GM12872 (cell line): ENCODE results near the gene CERS4.

Source experiments
- TF ChIP-seq, protein P1 (sequence below): IDR thresholded peaks from 3 replicates; pipeline ENCODE4 v1.5.1; 2011; ENCODE audit warnings: low read depth, mild to moderate bottlenecking, low read length, moderate library complexity; ENCODE audit not compliant: insufficient read depth

CERS4 gene

DNA sequence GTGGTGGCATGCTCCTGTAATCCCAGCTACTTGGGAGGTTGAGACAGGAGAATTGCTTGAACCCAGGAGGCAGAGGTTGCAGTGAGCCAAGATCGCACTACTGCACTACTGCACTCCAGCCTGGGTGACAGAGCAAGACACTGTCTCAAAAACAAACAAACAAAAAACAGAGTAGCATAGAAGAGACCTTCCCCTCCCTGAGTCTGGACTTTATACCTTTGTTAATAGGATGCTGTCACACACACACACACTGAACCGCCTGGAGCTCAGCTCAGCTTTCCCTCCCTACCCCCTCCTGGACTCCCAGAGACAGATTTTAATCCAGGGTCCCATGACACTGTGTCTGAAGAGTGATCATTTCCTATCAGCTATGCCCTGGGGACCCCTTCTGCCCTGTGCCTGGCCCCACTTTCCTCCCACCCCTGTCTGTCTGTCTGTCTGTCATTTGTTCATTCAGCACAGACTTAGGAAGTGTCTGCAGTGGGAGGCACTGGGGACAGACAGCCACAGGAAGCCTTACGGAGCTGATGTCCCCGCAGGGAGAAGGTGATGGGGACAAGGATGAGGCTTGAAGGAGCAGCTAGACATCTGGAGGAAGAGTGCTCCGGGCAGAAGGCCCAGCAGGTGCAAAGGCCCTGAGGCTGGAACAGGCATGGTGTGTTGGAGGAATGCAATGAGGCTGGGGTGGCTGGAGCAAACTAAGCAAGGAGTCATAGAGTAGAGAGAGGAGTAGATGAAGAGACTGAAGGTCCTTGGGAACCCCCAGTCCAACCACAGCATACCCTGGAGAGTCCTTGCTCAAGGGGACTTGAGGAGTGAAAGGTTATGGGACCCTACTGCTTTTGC lies 4.9 kb downstream of the CERS4 start:
- TF ChIP-seq, protein P1, sequence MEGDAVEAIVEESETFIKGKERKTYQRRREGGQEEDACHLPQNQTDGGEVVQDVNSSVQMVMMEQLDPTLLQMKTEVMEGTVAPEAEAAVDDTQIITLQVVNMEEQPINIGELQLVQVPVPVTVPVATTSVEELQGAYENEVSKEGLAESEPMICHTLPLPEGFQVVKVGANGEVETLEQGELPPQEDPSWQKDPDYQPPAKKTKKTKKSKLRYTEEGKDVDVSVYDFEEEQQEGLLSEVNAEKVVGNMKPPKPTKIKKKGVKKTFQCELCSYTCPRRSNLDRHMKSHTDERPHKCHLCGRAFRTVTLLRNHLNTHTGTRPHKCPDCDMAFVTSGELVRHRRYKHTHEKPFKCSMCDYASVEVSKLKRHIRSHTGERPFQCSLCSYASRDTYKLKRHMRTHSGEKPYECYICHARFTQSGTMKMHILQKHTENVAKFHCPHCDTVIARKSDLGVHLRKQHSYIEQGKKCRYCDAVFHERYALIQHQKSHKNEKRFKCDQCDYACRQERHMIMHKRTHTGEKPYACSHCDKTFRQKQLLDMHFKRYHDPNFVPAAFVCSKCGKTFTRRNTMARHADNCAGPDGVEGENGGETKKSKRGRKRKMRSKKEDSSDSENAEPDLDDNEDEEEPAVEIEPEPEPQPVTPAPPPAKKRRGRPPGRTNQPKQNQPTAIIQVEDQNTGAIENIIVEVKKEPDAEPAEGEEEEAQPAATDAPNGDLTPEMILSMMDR: no peak

DNA sequence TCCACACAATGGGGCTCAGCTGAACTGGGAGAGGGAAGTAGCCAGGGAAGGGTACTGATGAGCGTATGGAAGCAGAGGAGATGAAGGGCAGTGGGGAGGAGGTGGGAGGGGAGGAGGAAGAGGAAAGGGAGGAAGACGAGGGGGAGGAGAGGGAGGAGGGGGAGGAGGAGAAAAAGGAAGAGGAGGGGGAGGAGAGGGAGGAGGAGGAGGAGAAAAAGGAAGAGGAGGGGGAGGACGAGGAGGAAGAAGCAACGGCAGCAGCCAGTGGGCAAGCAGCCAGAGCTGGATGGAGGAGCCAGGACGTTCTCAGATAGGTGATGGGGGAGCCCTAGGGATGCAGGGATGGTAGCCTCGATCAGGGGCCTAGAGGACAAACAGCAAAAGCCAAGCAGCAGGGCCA lies 5.6 kb downstream of the CERS4 start:
- TF ChIP-seq, protein P1: no peak

DNA sequence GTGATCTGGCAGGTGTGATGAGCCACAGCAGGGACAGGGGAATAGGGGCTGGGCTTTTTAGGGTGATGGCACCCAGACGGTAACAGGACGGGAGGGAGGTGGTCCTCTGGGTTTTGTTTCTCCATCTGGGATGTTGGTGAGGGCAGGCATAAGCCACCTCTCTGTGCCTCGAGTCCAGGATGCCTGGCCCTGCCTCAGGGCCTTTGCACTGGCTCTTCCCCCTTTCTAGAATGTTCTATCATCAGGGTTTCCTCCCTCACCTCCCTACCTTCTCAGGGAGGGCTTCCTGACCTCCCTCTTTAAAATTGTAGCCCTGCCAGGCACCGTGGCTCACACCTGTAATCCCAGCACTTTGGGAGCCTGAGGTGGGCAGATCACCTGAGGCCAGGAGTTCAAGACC lies 6.6 kb downstream of the CERS4 start:
- TF ChIP-seq, protein P1: no peak

DNA sequence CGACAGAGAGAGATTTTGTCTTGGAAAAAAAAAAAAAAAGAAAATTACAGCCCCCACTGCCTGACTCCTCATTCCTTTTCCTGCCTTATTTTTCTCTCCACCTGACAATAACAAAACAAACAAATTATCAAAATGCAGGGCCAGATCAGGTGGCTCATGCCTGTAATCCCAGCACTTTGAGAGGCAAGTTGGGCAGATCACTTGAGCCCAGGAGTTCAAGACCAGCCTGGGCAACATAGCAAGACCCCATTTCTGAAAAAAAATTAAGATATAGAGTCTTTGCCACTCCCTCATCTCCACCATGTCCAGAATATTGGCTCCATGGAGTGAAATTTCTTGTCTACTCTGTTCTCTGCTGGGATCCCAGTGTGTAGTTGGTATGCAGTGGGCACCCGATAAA lies 7.2 kb downstream of the CERS4 start:
- TF ChIP-seq, protein P1: no peak

DNA sequence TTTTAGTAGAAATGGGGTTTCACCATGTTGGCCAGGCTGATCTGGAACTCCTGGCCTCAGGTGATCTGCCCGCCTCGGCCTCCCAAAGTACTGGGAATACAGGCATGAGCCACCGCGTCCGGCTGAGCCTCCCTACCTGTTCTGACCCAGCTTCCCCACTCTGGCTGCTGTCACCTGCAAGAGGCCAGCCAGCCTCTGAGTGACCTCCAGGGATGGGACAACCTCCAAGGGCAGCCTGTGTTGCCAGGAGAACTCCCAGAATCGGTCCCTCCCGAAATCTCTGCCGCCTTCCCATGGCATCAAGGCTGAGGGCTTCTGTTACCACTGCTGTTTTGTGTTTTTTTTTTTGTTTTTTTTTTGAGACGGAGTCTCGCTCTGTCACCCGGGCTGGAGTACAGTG lies 11.3 kb downstream of the CERS4 start:
- TF ChIP-seq, protein P1: no peak

DNA sequence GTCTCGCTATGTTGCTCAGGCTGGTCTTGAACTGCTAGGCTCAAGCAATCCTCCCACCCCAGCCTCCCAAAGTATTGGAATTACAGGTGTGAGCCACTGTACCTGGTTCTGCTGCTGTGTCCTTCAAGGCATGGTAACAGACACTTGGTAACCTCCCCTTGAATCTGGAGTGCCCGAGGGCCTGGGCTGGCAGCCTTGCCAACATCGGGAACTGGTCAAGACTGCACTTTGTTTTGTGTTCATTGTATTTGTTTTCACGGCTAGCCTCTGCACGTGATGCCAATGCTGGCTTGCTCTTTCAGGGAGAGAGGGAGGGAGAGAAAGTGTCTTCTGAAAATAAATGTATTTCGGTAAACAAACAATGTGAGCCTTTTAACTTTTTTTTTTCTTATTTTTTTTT lies 12.0 kb downstream of the CERS4 start:
- TF ChIP-seq, protein P1: no peak

DNA sequence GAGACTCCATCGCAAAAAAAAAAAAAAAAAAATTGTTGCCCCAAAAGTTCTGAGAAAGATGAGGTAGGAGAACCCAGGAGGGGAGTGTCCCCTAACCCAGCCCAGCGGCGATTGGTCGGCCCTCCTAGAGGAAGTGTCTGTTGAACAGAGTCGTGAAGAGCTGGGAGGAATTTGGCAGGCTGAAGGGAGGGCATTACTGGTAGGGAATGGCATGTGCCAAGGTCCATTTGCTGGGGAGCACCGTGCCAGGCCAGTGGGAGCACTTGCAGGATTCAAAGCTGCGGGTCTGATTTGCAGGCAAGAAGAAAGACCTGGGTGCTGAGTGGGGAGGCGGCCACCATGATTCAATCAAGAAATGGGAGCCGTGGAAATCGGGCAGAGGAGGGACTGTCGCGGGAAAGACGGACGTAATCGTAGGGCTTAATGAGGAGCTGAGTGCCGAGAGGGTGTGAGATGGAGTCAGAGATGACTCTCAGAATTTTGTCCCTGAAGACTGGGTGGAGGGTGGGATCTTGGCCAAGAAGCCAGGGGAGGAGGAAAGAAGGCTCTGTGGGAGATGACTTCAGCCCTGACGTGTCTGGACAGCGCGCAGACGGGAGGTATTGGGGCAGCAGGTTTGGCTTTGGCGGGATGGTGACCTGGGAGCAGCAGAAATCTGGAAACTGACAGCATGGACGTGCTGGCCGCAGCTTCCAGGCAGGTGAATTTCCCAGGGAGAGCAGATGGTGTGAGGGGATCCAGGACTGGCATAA lies 15.4 kb downstream of the CERS4 start:
- TF ChIP-seq, protein P1: no peak
